Stomach (tissue), 4 donors: ENCODE measurements around the gene LYRM2.

ENCODE experiments used
- POLR2AphosphoS5 ChIP-seq, 3 donors: sonication (generic); formaldehyde crosslinking; IDR thresholded peaks; one replicate each; pipeline ENCODE4 v1.6.1; 2016; ENCODE audit warnings: antibody characterized with exemption in 3 of 3
- TF ChIP-seq, protein P1 (sequence below), 7 experiments: fragments of 450-650 bp in 4 of 7; fragments of 200-600 bp in 3 of 7; sonication (generic) in 3 of 7; IDR thresholded peaks; one replicate each; pipeline ENCODE4 v1.5.1; 2016 to 2019; ENCODE audit warnings: antibody characterized with exemption in 7 of 7, control low read depth in 2 of 7, mild to moderate bottlenecking in 1 of 7

- TF ChIP-seq, protein P1, sequence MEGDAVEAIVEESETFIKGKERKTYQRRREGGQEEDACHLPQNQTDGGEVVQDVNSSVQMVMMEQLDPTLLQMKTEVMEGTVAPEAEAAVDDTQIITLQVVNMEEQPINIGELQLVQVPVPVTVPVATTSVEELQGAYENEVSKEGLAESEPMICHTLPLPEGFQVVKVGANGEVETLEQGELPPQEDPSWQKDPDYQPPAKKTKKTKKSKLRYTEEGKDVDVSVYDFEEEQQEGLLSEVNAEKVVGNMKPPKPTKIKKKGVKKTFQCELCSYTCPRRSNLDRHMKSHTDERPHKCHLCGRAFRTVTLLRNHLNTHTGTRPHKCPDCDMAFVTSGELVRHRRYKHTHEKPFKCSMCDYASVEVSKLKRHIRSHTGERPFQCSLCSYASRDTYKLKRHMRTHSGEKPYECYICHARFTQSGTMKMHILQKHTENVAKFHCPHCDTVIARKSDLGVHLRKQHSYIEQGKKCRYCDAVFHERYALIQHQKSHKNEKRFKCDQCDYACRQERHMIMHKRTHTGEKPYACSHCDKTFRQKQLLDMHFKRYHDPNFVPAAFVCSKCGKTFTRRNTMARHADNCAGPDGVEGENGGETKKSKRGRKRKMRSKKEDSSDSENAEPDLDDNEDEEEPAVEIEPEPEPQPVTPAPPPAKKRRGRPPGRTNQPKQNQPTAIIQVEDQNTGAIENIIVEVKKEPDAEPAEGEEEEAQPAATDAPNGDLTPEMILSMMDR (IDR thresholded peaks at IDR 0.05): no peak
- no peak for TF ChIP-seq POLR2AphosphoS5 (IDR thresholded peaks at IDR 0.05)
These were observed 98.8 kb downstream of the LYRM2 start for GRCh38 chr6:89539779-89540178.
